B cell (primary cell): Measurements from ENCODE around the gene RAB31.

Experiments used
- CTCF ChIP-seq: fragments of 200-600 bp; IDR thresholded peaks from one replicate; pipeline ENCODE4 v1.8.0; 2022; ENCODE audit warnings: antibody characterized with exemption, mild to moderate bottlenecking
- EZH2 ChIP-seq: IDR thresholded peaks from 2 replicates; pipeline ENCODE4 v1.6.1; 2012; ENCODE audit warnings: borderline replicate concordance, low read depth, mild to moderate bottlenecking, moderate library complexity, low read length; ENCODE audit not compliant: insufficient read depth, poor library complexity, severe bottlenecking

GRCh38 chr18:9874728-9875127 lies 166.6 kb downstream of the RAB31 start:
- no peak for TF ChIP-seq CTCF
- TF ChIP-seq EZH2 = no peak
